Measurements from ENCODE around the gene DCAF4.
"Not testable (repeated sequence)": the region's sequence is repeated elsewhere in the genome, so short reads cannot be mapped to it uniquely, and the experiment has no call there.

DCAF4 gene

GRCh38 chr14:72929316-72930080 lies 3.2 kb downstream of the DCAF4 start:
- DNase-seq (ENCODE audit: extremely low read depth in 1 of 2, low read depth in 1 of 2), result no peak

GRCh38 chr14:72932893-72933292 lies 6.6 kb downstream of the DCAF4 start:
- DNase-seq (ENCODE audit: extremely low read depth in 1 of 2, low read depth in 1 of 2), result no peak

GRCh38 chr14:72939630-72940029 lies 13.4 kb downstream of the DCAF4 start:
- DNase-seq (ENCODE audit: extremely low read depth in 1 of 2, low read depth in 1 of 2), result no peak

- no peak for DNase-seq (ENCODE audit: extremely low read depth in 1 of 2, low read depth in 1 of 2)
These were observed 15.2 kb downstream of the DCAF4 start for GRCh38 chr14:72941286-72941985.

GRCh38 chr14:72942934-72943333 lies 16.7 kb downstream of the DCAF4 start:
- no peak for DNase-seq (ENCODE audit: extremely low read depth in 1 of 2, low read depth in 1 of 2)

GRCh38 chr14:72943876-72944430 lies 17.7 kb downstream of the DCAF4 start:
- DNase-seq (ENCODE audit: extremely low read depth in 1 of 2, low read depth in 1 of 2), result no peak

GRCh38 chr14:72945356-72946027 lies 19.2 kb downstream of the DCAF4 start:
- DNase-seq (ENCODE audit: extremely low read depth in 1 of 2, low read depth in 1 of 2), result no peak

GRCh38 chr14:72946491-72946890 lies 20.2 kb downstream of the DCAF4 start:
- DNase-seq (ENCODE audit: extremely low read depth in 1 of 2, low read depth in 1 of 2), result no peak

- no peak for DNase-seq (ENCODE audit: extremely low read depth in 1 of 2, low read depth in 1 of 2)
These were observed 21.3 kb downstream of the DCAF4 start for GRCh38 chr14:72947366-72948160.

- DNase-seq (ENCODE audit: extremely low read depth in 1 of 2, low read depth in 1 of 2), result peak in 1 of 2 donors; percentile 14
These were observed 22.3 kb downstream of the DCAF4 start for GRCh38 chr14:72948481-72949138.

GRCh38 chr14:72952171-72952570 lies 25.9 kb downstream of the DCAF4 start:
- no peak for DNase-seq (ENCODE audit: extremely low read depth in 1 of 2, low read depth in 1 of 2)

GRCh38 chr14:72956741-72957140 lies 30.5 kb downstream of the DCAF4 start:
- not testable (repeated sequence) for DNase-seq (ENCODE audit: extremely low read depth in 1 of 2, low read depth in 1 of 2)

- DNase-seq (ENCODE audit: extremely low read depth in 1 of 2, low read depth in 1 of 2), result no peak
These were observed 30.9 kb downstream of the DCAF4 start for GRCh38 chr14:72957213-72957612.

- DNase-seq (ENCODE audit: extremely low read depth in 1 of 2, low read depth in 1 of 2), result no peak
These were observed 32.3 kb downstream of the DCAF4 start for GRCh38 chr14:72958548-72958947.

GRCh38 chr14:72961016-72961415 lies 34.8 kb downstream of the DCAF4 start:
- DNase-seq (ENCODE audit: extremely low read depth in 1 of 2, low read depth in 1 of 2), result not testable (repeated sequence)

- DNase-seq (ENCODE audit: extremely low read depth in 1 of 2, low read depth in 1 of 2), result no peak
These were observed 35.5 kb downstream of the DCAF4 start for GRCh38 chr14:72961579-72962335.

- DNase-seq (ENCODE audit: extremely low read depth in 1 of 2, low read depth in 1 of 2), result not testable (repeated sequence)
These were observed 36.1 kb downstream of the DCAF4 start for GRCh38 chr14:72962336-72962754.

GRCh38 chr14:72962829-72963312 lies 36.6 kb downstream of the DCAF4 start:
- no peak for DNase-seq (ENCODE audit: extremely low read depth in 1 of 2, low read depth in 1 of 2)

GRCh38 chr14:72965249-72965648 lies 39.0 kb downstream of the DCAF4 start:
- no peak for DNase-seq (ENCODE audit: extremely low read depth in 1 of 2, low read depth in 1 of 2)

Data from stimulated activated CD8-positive, alpha-beta memory T cell treated with anti-CD3 and anti-CD28 coated beads, Interleukin-7, amount 100 ng/mL, for 48 hours (primary cell).